Measurements from ENCODE around the gene ULK1. TPM values are rescaled to one million over a fixed set of nuclear protein-coding genes. Genes with fewer than 3 reads are reported as not detected.

ULK1 gene
- total and polyA plus RNA-seq, 2 of the 13 experiments (the other 11 are each of a cell fraction or from before 2014, with no cell fraction given), result 2.8 to 10.1 TPM

DNA sequence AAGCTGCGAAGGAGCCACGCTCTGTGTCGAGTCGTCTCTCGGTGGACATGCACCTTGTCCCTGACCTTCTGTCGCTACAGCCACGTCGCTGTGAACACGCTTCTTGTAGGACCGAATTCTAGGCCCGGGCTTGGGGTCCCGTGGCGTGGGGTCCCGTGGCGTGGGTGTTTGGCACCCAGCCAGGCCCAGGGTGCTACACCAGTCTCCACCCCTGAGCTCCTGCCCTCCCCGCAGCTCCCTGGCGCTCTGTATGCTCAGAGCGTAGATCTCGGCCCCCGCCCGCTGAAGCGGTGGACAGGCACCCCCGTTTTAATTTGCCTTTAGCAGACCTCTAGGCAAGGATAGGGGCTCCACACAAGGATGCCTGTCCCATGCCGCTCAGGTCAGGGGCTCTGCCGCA, 49.8 kb upstream of the ULK1 start (continued):
- TF ChIP-seq, protein P1, sequence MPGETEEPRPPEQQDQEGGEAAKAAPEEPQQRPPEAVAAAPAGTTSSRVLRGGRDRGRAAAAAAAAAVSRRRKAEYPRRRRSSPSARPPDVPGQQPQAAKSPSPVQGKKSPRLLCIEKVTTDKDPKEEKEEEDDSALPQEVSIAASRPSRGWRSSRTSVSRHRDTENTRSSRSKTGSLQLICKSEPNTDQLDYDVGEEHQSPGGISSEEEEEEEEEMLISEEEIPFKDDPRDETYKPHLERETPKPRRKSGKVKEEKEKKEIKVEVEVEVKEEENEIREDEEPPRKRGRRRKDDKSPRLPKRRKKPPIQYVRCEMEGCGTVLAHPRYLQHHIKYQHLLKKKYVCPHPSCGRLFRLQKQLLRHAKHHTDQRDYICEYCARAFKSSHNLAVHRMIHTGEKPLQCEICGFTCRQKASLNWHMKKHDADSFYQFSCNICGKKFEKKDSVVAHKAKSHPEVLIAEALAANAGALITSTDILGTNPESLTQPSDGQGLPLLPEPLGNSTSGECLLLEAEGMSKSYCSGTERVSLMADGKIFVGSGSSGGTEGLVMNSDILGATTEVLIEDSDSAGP (CRISPR knock-in tag; IDR thresholded peaks at IDR 0.05; ENCODE audit: borderline replicate concordance), result no peak
- no peak for TF ChIP-seq NR1H2 (CRISPR knock-in tag; IDR thresholded peaks at IDR 0.05; ENCODE audit: borderline replicate concordance, low read depth)
- no peak for TF ChIP-seq RBFOX2 (IDR thresholded peaks at IDR 0.05; ENCODE audit: low read depth, low read length)

DNA sequence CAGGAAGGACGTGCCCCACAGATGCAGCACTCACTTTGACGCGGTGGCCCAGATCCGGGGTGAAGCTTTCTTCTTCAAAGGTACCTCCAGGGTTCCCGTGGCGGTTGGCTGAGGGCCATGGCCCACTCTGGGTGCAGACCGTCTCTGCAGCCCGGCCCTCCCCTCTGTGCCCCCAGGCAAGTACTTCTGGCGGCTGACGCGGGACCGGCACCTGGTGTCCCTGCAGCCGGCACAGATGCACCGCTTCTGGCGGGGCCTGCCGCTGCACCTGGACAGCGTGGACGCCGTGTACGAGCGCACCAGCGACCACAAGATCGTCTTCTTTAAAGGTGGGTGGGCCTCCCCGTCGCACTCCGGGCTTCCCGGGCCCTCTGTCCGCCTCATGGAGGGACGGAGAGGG, 49.3 kb upstream of the ULK1 start:
- POLR2A ChIA-PET, result no interaction called here
- TF ChIP-seq, protein P2, sequence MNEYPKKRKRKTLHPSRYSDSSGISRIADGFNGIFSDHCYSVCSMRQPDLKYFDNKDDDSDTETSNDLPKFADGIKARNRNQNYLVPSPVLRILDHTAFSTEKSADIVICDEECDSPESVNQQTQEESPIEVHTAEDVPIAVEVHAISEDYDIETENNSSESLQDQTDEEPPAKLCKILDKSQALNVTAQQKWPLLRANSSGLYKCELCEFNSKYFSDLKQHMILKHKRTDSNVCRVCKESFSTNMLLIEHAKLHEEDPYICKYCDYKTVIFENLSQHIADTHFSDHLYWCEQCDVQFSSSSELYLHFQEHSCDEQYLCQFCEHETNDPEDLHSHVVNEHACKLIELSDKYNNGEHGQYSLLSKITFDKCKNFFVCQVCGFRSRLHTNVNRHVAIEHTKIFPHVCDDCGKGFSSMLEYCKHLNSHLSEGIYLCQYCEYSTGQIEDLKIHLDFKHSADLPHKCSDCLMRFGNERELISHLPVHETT (CRISPR knock-in tag; conservative IDR thresholded peaks at IDR 0.05), result no peak
- TF ChIP-seq ZNF484 (CRISPR knock-in tag; IDR thresholded peaks at IDR 0.05; ENCODE audit: borderline replicate concordance, low read depth) (no peak), XBP1 (CRISPR knock-in tag; IDR thresholded peaks at IDR 0.05) (no peak), ZNF768 (CRISPR knock-in tag; IDR thresholded peaks at IDR 0.05) (no peak), ZSCAN9 (CRISPR knock-in tag; IDR thresholded peaks at IDR 0.05; ENCODE audit: borderline replicate concordance) (no peak), CBX1 (IDR thresholded peaks at IDR 0.05; ENCODE audit: low read depth) (no peak), RFXANK (CRISPR knock-in tag; IDR thresholded peaks at IDR 0.05) (no peak), SNRNP70 (IDR thresholded peaks at IDR 0.05; ENCODE audit: low read depth, low read length) (no peak), SIN3B (IDR thresholded peaks at IDR 0.05; ENCODE audit: low read length) (no peak), PAWR (CRISPR knock-in tag; IDR thresholded peaks at IDR 0.05; ENCODE audit: borderline replicate concordance) (no peak), ZNF570 (CRISPR knock-in tag; IDR thresholded peaks at IDR 0.05; ENCODE audit: borderline replicate concordance) (no peak), JUN (CRISPR knock-in tag; IDR thresholded peaks at IDR 0.05) (no peak), ZNF501 (CRISPR knock-in tag; IDR thresholded peaks at IDR 0.05) (no peak), NFRKB (IDR thresholded peaks at IDR 0.05) (no peak), ZNF260 (CRISPR knock-in tag; IDR thresholded peaks at IDR 0.05; ENCODE audit: borderline replicate concordance, low read depth) (no peak)
- TF ChIP-seq, protein P3, sequence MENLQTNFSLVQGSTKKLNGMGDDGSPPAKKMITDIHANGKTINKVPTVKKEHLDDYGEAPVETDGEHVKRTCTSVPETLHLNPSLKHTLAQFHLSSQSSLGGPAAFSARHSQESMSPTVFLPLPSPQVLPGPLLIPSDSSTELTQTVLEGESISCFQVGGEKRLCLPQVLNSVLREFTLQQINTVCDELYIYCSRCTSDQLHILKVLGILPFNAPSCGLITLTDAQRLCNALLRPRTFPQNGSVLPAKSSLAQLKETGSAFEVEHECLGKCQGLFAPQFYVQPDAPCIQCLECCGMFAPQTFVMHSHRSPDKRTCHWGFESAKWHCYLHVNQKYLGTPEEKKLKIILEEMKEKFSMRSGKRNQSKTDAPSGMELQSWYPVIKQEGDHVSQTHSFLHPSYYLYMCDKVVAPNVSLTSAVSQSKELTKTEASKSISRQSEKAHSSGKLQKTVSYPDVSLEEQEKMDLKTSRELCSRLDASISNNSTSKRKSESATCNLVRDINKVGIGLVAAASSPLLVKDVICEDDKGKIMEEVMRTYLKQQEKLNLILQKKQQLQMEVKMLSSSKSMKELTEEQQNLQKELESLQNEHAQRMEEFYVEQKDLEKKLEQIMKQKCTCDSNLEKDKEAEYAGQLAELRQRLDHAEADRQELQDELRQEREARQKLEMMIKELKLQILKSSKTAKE (CRISPR knock-in tag; IDR thresholded peaks at IDR 0.05; ENCODE audit: borderline replicate concordance), result no peak
- BruUV-seq (replicated peaks), result no TSS peak
- Histone ChIP-seq H3K36me3 (replicated peaks in 1 of 2; ENCODE audit: control insufficient read depth in 1 of 2, insufficient read depth in 2 of 2, low read length in 2 of 2) (no peaks in the 10 kb centered on the region), H3K9me3 (ENCODE audit: low read length) (no peaks in the 10 kb centered on the region), H3K9ac (ENCODE audit: insufficient read depth, low read depth, low read length) (no peak overlapping the region), H4K20me1 (ENCODE audit: insufficient read depth, low read length) (no peaks in the 10 kb centered on the region), H2AFZ (ENCODE audit: low read length) (no peak overlapping the region), H3K27ac (ENCODE audit: extremely low read length, insufficient read depth, low read length) (no peak overlapping the region), H3K4me2 (ENCODE audit: low read depth, low read length) (no peak overlapping the region), H3K4me1 (ENCODE audit: insufficient read depth, low read length) (peaks cover 15% of the 10 kb centered on the region), H3K79me2 (ENCODE audit: insufficient read depth, low read length) (no peaks in the 10 kb centered on the region), H3K4me3 (replicated peaks in 1 of 3; ENCODE audit: insufficient read depth in 1 of 3, low read depth in 2 of 3, low read length in 3 of 3) (no peak overlapping the region), H3K27me3 (ENCODE audit: control insufficient read depth in 1 of 2, insufficient read depth in 2 of 2, low read length in 2 of 2) (no peaks in the 10 kb centered on the region; a peak in 1 of 5 replicates)
- in situ Hi-C loops (cut with HindIII; ENCODE audit: extremely low pct_ligation_motif_present, low pct_unique_long_range_greater_than_20kb) (loop anchor here (25.0 kb wide), 1 partner anchor 733 kb away; no protein-coding TSS in a partner anchor), intact Hi-C loops (cut with micrococcal nuclease; ENCODE audit: unreplicated experiment) (no loop called here)
- no peak for DNase-seq (ENCODE audit: low spot score)
- no peak for ATAC-seq
- FAIRE-seq, result no peak
- 86% methylated on average over 14 of the region's 29 CpGs for WGBS (ENCODE audit: low lambda C conversion rate)
- CTCF ChIA-PET (ENCODE audit: low intra/inter-chr PET ratio, low total read pairs), result no interaction called here

Data from HepG2 (cell line).